Measurements from ENCODE around the gene BCL2L11.

BCL2L11 gene

DNA sequence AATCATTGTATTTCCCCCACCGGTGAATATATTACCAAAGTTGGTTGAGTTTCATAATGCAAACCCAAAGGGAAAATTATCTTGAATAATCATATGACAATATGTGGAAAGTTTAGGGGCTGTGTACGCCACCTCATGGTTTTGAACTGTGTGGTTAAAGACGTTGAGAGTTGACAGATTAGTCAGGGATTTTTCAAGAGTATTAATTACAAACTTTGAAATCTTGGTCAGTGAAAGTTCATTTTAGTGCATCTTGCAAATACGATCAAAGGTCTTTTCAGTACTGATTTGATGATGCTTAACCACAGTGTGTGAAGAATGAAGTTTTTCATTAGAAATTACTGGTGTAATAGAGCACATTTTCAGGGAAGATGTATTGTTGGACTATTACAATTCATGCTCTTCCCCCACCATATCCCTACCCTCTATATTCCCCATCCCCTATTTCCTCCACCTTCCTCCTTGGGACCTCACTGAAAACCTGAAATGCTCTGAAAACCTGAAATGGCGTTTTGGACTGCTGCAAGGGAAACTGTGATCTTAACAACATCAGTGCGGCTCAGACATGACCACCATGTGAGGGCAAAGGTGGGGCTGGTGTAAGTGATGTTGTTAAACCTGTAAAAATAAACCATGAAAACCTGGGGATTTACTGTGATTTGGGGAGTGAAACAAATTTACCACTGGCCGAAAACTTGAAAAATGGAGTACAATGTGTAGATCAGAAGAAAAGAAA, 4.5 kb upstream of the BCL2L11 start:
- no peaks in the 10 kb centered on the region for H3K9me3 Mint-ChIP-seq
- no peak overlapping the region for H3K27ac Mint-ChIP-seq
- peaks cover 30% of the 10 kb centered on the region for H3K4me1 Mint-ChIP-seq
- no peaks in the 10 kb centered on the region for H3K36me3 Mint-ChIP-seq (ENCODE audit: low read depth)
- peaks cover 67% of the 10 kb centered on the region for H3K27me3 Mint-ChIP-seq (ENCODE audit: low read depth, poor library complexity)
- H3K4me3 Mint-ChIP-seq = no peak overlapping the region
- TF ChIP-seq, protein P1, sequence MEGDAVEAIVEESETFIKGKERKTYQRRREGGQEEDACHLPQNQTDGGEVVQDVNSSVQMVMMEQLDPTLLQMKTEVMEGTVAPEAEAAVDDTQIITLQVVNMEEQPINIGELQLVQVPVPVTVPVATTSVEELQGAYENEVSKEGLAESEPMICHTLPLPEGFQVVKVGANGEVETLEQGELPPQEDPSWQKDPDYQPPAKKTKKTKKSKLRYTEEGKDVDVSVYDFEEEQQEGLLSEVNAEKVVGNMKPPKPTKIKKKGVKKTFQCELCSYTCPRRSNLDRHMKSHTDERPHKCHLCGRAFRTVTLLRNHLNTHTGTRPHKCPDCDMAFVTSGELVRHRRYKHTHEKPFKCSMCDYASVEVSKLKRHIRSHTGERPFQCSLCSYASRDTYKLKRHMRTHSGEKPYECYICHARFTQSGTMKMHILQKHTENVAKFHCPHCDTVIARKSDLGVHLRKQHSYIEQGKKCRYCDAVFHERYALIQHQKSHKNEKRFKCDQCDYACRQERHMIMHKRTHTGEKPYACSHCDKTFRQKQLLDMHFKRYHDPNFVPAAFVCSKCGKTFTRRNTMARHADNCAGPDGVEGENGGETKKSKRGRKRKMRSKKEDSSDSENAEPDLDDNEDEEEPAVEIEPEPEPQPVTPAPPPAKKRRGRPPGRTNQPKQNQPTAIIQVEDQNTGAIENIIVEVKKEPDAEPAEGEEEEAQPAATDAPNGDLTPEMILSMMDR (IDR thresholded peaks at IDR 0.05) = no peak
- no peak for DNase-seq

DNA sequence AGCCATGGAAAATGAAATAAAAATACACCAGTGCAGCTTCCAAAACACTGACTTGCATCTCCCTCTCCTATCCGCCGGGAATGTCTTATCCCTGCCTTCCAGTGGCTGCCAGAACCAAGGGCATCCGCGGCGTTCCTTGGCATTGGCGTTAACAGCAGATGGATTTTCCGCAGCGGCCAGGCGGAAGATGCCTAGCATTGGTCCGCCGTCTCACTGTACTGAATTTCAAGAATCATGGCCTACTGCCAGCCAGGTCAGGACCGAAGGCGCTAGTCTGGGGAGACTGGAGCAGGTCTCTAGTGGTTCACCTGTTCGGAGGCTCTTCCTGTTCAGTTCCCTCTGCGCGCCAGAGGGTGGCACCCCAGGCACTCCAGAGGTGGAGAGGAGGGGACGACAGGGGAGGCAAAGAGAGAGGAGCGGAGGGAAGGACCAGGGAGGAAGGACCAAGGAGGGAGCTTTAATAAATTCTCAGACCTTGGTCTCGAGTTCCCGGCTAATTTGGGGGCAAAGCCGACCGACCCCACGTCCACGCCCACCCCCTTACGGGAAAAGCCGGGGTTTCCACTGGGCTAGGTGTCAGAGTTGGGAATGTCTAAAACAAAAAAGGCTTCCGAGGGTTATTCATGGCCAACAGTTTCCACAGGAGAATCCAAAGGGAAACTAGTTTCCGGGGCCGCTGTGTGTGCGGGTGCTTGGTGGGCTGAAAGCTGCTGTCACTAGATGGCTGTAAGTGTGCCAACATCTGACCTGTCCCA, 3.7 kb upstream of the BCL2L11 start:
- peak overlapping the region; percentile 85 for H3K4me3 Mint-ChIP-seq
- peaks cover 30% of the 10 kb centered on the region for H3K4me1 Mint-ChIP-seq
- no peaks in the 10 kb centered on the region for H3K9me3 Mint-ChIP-seq
- peak; percentile 74 for DNase-seq
- TF ChIP-seq, protein P1 (IDR thresholded peaks at IDR 0.05) = peak; percentile 75
- no peak overlapping the region for H3K27ac Mint-ChIP-seq
- H3K36me3 Mint-ChIP-seq (ENCODE audit: low read depth) = no peaks in the 10 kb centered on the region
- H3K27me3 Mint-ChIP-seq (ENCODE audit: low read depth, poor library complexity) = peaks cover 70% of the 10 kb centered on the region

DNA sequence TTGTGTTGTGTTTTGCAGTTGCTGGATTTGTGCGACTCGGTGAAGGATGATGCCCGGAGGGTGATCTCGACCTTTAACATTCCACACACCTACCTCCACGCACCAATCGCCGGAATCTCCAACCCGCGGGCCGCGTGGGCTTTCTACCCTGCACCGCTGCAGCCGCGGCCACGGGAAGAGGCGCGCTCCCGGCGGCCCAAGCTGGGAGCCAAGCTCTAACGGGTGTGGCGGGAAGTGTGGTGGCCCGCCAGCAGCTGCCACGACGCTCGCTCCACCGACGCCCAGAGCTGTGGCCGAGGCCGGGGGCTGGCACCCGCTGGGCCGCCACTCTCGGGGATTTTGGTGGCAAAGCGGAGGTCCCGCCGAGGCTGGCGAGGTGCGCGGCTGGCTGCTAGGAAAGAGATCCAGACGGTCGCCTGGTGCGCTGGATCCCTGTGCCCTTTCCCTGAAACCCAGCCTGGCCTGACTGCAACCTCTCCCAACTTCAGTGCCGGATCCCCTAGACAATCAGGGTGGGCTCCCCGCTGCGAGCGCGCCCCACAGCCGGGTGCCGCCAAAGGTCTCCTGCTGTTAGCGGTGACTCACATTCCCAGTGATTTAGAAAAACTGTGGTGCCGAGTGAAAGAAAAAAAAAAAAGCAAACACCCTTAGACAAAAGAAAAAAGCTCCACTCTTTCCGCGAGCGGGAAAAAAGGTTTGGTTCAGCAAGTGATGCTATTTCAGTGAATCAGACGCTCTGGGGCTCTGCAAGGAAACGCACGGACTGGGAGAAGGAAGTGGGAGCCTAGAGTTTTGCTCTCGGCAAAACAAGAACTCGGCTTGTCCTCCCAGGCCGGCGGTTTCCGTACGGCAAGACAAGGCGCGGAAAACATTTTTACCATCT, 2.9 kb upstream of the BCL2L11 start:
- peak; percentile 37 for DNase-seq
- Mint-ChIP-seq H3K27me3 (ENCODE audit: low read depth, poor library complexity) (peaks cover 65% of the 10 kb centered on the region), H3K36me3 (ENCODE audit: low read depth) (no peaks in the 10 kb centered on the region), H3K9me3 (no peaks in the 10 kb centered on the region), H3K4me1 (peaks cover 30% of the 10 kb centered on the region), H3K27ac (no peak overlapping the region), H3K4me3 (peak overlapping the region; percentile 85)
- TF ChIP-seq, protein P1 (IDR thresholded peaks at IDR 0.05) = no peak

DNA sequence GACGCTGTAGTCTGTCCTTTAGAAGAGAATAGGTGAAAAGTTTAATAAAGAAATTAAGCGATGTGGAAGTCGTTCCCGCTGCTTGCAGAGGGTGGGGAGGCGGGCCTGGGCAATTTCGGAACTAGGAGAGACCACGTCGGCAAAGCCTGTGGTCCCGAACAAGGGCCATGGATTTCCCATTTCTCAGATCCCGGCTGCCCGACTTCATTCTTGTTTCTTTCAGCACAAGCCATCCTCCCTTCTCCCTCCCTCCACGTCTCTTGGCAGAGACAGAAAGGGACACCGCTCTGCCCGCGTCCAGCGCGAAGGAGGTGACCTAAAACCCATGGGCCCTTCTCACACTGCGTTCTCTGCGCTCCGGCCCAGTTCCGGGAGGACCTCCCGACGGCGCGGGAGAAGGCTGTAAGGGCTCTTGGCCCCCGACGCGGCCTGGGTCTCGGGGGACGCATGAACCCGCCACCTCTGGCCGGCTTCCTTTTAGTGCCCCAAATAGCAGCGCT, 2.2 kb upstream of the BCL2L11 start:
- TF ChIP-seq, protein P1 (IDR thresholded peaks at IDR 0.05) = no peak
- Mint-ChIP-seq H3K27me3 (ENCODE audit: low read depth, poor library complexity) (peaks cover 59% of the 10 kb centered on the region), H3K4me3 (peak overlapping the region; percentile 85), H3K27ac (no peak overlapping the region), H3K4me1 (peaks cover 34% of the 10 kb centered on the region), H3K9me3 (no peaks in the 10 kb centered on the region), H3K36me3 (ENCODE audit: low read depth) (no peaks in the 10 kb centered on the region)
- peak; percentile 40 for DNase-seq

DNA sequence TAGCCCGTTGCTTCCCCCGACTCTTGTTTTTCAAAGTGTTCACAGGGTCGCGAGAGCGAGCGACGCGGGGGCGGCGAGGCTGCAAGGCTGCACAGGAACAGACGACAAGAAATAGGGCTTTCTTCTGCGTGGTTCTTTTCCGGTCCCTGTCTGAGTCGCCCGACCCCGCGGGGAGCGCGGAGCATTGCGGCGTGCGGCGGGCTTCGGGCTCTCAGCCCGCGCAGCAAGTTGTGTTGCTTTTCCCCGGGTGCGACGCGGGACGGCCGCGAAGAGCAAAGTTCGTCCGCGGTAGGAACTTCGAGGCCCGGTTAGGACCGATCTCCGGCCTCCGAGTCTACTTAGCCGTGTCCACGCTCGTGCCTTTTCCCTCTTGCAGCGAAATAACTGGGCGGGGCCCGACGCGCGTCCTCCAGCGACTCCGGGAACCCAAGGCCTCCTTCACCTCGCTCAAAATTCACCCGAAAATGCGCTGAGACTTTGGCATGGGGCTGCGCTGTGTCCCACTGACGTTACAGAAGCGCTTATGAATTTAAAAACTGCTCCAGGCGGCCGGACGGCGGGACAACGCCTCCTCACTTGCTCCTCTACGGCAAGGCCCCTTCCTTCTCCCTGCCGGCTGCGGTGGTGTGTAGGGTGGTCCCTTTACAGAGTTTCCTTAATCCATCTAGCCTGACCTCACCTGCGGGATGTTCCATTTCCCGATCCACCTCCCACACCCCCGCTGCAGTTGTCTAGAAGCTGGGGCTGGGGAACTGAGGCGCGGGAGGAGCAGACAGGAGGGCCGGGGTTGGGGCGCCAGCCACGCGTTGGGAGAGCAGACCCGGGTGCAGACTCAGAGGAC, 1.5 kb upstream of the BCL2L11 start:
- Mint-ChIP-seq H3K36me3 (ENCODE audit: low read depth) (peaks cover 5% of the 10 kb centered on the region), H3K9me3 (no peaks in the 10 kb centered on the region), H3K27me3 (ENCODE audit: low read depth, poor library complexity) (peaks cover 57% of the 10 kb centered on the region), H3K27ac (no peak overlapping the region), H3K4me3 (peak overlapping the region; percentile 85), H3K4me1 (peaks cover 41% of the 10 kb centered on the region)
- TF ChIP-seq, protein P1 (IDR thresholded peaks at IDR 0.05) = no peak
- DNase-seq = peak; percentile 38
